ENCODE results near the gene CSRNP3.
"Not testable (repeated sequence)": the region's sequence is repeated elsewhere in the genome, so short reads cannot be mapped to it uniquely, and the experiment has no call there.

The CSRNP3 gene

DNA sequence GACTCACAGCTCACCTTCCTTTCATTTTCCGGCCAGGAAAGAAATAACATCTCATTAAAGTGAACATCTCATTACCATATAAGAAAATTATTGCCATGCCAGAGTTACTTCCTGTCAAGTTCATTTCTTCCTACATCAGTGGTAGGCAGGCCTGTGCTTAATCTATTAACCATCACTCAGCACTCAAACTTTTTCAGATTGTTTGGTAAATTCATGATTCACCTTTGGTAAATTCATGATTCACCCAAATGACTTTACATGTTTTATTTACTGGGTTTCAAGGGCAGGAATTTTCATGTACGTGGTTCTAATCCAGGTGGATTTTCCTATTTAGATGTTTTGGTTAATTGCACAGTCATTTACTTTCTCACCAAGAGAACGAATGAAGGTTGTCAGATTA, 116.5 kb downstream of the CSRNP3 start:
- no peak for DNase-seq (ENCODE audit: low spot score)
- TF ChIP-seq, protein P1, sequence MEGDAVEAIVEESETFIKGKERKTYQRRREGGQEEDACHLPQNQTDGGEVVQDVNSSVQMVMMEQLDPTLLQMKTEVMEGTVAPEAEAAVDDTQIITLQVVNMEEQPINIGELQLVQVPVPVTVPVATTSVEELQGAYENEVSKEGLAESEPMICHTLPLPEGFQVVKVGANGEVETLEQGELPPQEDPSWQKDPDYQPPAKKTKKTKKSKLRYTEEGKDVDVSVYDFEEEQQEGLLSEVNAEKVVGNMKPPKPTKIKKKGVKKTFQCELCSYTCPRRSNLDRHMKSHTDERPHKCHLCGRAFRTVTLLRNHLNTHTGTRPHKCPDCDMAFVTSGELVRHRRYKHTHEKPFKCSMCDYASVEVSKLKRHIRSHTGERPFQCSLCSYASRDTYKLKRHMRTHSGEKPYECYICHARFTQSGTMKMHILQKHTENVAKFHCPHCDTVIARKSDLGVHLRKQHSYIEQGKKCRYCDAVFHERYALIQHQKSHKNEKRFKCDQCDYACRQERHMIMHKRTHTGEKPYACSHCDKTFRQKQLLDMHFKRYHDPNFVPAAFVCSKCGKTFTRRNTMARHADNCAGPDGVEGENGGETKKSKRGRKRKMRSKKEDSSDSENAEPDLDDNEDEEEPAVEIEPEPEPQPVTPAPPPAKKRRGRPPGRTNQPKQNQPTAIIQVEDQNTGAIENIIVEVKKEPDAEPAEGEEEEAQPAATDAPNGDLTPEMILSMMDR (IDR thresholded peaks at IDR 0.05; ENCODE audit: extremely low read depth, insufficient read depth, missing control alignments), result no peak
- in situ Hi-C loops (cut with MboI; ENCODE audit: low pct_unique_long_range_greater_than_20kb, low sequenced_read_pairs, unreplicated experiment), result no loop called here

DNA sequence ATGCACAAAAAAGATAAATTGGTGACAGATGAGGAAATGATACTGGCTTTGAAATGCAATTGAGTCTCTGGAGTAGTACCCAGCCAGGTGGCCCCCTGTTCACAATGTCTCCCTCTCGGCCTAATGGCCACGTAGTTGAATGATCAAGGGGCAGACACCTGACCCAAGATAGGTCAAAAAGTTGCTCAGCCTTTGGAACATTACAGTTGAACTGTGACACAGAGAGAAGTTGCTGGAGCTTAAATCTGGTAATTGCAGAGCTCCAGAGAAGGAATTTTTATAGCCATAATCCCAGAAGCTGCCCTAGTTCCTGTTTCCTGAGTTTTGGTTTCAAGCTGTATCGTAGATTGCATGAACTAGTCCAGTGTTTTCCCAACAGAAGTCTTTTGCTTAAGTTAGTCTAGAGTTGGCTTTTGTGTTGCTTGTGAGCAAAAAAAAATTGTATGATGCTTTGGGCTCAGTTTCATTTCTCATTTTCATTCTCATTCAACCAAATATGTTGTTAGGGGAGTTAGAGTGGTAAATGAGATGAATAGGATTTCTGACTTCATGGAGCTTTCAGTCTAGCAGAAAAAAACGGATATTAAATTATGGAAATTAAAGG, 117.9 kb downstream of the CSRNP3 start:
- in situ Hi-C loops (cut with MboI; ENCODE audit: low pct_unique_long_range_greater_than_20kb, low sequenced_read_pairs, unreplicated experiment), result no loop called here
- TF ChIP-seq, protein P1 (IDR thresholded peaks at IDR 0.05; ENCODE audit: extremely low read depth, insufficient read depth, missing control alignments), result no peak
- peak; percentile 18 for DNase-seq (ENCODE audit: low spot score)

DNA sequence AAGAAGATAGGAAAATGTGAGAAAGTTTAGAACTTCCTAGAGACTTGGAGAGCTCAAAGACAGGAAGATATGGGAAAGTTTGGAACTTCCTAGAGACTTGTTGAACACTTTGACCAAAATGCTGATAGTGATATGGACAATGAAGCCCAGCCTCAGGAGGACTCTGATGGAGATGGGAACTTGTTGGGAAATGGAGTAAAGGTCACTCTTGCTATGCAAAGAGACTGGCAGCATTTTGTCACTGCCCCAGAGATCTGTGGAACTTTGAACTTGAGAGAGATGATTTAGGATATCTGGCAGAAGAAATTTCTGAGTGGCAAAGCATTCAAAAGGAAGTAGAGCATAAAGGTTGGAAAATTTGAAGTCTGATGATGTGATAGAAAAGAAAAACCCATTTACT, 121.5 kb downstream of the CSRNP3 start:
- DNase-seq (ENCODE audit: low spot score); in situ Hi-C loops (cut with MboI; ENCODE audit: low pct_unique_long_range_greater_than_20kb, low sequenced_read_pairs, unreplicated experiment): not testable (repeated sequence)

DNA sequence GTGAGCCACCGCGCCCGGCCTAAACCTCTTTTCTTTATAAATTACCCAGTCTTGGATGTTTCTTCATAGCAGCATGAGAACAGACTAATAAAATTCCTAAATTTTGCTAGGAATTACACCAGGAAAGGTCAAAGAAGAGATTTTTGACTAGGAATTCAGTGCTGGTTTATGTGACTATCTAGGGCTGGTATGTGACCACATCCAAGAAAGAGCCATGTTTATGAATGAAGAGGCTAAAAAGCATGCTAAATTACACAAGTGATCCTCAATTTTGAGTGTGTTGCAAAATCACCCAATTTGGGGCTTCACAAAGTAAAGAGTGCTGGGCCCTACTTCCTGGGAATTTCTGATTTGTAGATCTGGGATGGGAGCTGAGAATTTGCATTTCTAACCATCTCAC, 123.6 kb downstream of the CSRNP3 start:
- no peak for DNase-seq (ENCODE audit: low spot score)

DNA sequence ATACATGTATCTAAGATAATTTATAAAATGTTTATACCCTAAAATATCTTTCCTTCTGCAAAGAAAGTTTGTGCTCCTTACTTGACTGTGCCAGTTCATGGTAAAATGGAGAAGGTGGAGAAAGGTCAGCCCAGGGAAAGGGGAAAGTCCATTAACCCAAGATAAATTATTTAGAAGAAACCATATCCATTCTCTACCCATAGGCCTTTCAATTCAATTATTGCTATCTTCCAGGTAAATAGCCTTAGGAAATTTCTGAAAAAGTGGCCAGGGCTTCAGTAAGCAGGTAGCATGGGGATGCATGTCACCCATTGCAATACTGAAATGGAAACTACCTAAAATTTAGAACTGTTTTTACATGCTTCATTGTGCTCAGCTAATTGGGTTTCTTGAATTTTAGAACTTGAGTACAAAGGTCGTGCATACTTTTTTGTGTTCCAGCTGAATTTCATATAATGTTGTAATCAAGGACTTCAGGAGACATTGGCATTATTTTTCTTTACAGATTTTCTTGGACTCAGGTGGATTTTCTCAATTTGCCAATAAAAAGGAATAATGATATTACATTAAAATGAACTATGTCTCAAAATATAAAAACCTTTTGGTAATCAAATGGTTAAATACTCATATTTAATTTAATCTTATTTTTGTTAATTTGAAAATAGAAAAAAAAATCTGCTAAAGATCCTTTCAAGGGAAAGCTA, 124.9 kb downstream of the CSRNP3 start:
- peak; percentile 17 for DNase-seq (ENCODE audit: low spot score)
- TF ChIP-seq, protein P1 (IDR thresholded peaks at IDR 0.05; ENCODE audit: extremely low read depth, insufficient read depth, missing control alignments), result no peak
- in situ Hi-C loops (cut with MboI; ENCODE audit: low pct_unique_long_range_greater_than_20kb, low sequenced_read_pairs, unreplicated experiment), result no loop called here

More for the DNA sequence above, 123.6 kb downstream of the CSRNP3 start:
- in situ Hi-C loops (cut with MboI; ENCODE audit: low pct_unique_long_range_greater_than_20kb, low sequenced_read_pairs, unreplicated experiment), result no loop called here
- TF ChIP-seq, protein P1 (IDR thresholded peaks at IDR 0.05; ENCODE audit: extremely low read depth, insufficient read depth, missing control alignments), result no peak

DNA sequence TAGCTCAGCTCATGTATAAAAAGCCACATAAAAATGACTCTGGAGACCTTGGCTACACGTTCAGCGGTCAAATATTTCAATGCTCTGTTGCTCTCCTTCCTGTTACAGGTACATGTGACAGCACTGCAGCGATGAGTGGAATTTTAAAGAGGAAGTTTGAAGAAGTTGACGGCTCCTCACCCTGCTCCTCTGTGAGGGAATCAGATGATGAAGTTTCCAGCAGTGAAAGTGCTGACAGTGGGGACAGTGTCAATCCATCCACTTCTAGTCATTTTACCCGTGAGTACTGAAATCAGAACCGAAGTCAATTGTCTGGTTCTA, 125.4 kb downstream of the CSRNP3 start:
- TF ChIP-seq, protein P1 (IDR thresholded peaks at IDR 0.05; ENCODE audit: extremely low read depth, insufficient read depth, missing control alignments), result no peak
- in situ Hi-C loops (cut with MboI; ENCODE audit: low pct_unique_long_range_greater_than_20kb, low sequenced_read_pairs, unreplicated experiment), result no loop called here
- peak; percentile 21 for DNase-seq (ENCODE audit: low spot score)

DNA sequence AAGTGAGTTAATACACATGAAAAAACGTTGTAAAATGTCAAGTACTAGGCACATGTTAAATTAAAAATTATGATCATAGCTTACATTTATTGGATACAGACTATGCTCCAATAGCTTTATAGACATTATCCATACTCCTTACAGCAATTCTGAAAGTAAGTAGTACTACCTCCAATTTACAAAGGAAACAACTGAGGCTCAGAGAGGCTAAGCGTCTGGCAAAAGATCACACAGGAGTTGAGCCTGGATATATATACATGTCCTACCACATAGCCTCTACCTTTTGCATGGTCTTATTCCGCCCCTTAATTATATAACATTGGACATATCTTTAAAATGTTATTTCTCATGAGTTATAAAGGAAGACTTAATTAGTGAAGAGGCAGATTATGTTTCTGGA, 127.3 kb downstream of the CSRNP3 start:
- no peak for DNase-seq (ENCODE audit: low spot score)
- in situ Hi-C loops (cut with MboI; ENCODE audit: low pct_unique_long_range_greater_than_20kb, low sequenced_read_pairs, unreplicated experiment), result no loop called here
- TF ChIP-seq, protein P1 (IDR thresholded peaks at IDR 0.05; ENCODE audit: extremely low read depth, insufficient read depth, missing control alignments), result no peak
